Measurements from ENCODE around the gene RAX2. TPM values are rescaled to one million over a fixed set of nuclear protein-coding genes. Genes with fewer than 3 reads are reported as not detected.

RAX2 gene
- total RNA-seq, 1 donor from 2014 or later = not detected

- DNase-seq (ENCODE audit: low spot score, unreplicated experiment) = no peak
- Mint-ChIP-seq H3K27me3 (no peaks in the 10 kb centered on the region), H3K4me3 (ENCODE audit: low read depth) (no peak overlapping the region), H3K4me1 (ENCODE audit: low read depth) (no peaks in the 10 kb centered on the region), H3K36me3 (ENCODE audit: insufficient read depth) (no peaks in the 10 kb centered on the region), H3K9me3 (ENCODE audit: low read depth) (no peaks in the 10 kb centered on the region), H3K27ac (no peak overlapping the region)
- no peak for TF ChIP-seq CTCF (IDR thresholded peaks at IDR 0.05; ENCODE audit: unreplicated experiment)
Observed at GRCh38 chr19:3810708-3811355, 38.8 kb upstream of the RAX2 start.

DNA sequence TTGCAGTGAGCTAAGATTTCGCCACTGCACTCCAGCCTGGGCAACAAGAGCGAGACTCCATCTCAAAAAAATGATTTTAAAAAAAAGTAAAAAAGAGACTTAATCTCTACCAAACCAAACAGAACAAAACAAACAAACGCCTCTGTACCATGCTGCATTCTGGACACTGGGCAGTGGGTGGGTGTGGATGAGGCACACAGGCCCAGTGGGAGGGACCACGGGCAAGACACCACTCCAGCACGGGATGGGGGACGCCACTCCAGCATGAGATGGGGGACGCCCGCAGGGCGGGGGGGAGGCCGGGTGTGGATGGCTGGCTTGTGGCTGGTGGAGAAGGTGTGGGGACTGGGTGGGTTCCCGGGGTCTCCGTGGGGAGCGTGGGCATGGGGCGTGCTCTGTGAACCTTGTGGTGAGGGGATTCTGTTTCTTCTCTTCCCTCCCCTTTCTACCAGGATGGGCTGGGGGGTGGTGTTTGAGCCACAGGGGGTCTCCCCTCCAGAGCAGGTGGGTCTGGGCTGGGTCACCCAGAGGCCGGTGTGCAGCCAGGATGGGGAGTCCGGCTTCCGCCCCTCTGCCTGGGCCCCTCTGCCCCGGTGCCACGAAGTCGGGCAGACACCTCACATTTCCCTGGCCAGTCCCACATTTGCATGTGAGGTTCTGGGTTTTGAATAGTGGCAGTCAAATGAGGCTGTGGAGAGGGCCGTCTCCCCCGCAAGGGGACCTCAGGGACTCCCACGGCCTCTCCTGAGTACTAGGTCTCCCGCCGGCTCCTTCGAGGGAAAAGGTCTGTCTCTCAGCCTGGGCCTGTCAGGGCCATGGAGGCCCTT, 38.1 kb upstream of the RAX2 start:
- Mint-ChIP-seq H3K9me3 (ENCODE audit: low read depth) (no peaks in the 10 kb centered on the region), H3K4me3 (ENCODE audit: low read depth) (no peak overlapping the region), H3K36me3 (ENCODE audit: insufficient read depth) (no peaks in the 10 kb centered on the region), H3K4me1 (ENCODE audit: low read depth) (no peaks in the 10 kb centered on the region), H3K27ac (no peak overlapping the region), H3K27me3 (peaks cover 5% of the 10 kb centered on the region)
- no peak for TF ChIP-seq CTCF (IDR thresholded peaks at IDR 0.05; ENCODE audit: unreplicated experiment)
- no peak for DNase-seq (ENCODE audit: low spot score, unreplicated experiment)

DNA sequence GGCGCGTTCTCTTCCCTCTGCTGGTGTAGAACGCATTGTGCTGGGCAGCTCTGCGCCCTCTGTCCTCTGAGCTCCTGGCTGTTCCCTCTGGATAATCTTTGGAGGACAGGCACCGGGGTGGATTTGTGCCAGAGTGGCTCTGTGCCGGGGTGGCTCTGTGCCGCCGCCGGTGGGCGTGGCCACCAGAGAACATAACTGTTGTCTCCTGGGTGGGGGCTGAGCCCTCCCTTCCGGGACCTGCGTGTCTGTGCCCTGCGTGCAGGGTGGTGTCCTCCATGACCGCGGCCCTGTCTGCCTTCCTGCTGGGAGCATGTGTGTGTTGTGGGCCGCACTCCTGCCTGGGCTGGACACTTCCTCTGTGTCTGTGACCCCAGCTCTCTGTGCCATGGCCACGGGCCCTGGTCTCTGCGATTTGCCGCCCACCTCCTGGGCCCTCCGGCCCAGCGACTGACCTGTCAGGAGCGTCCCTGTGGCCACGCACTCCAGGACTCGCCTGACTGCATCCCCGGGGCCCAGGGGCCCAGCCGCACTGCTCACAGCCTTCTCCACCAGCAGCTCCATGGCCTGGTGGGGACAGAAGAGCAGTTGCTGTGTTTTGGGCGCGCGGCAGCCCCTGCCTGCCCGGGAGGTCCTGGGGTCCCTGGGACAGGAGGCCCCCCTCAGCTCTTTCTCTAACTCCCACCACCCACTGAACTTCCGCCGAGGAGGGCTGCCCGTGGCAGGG, 36.6 kb upstream of the RAX2 start:
- Mint-ChIP-seq H3K9me3 (ENCODE audit: low read depth) (no peaks in the 10 kb centered on the region), H3K36me3 (ENCODE audit: insufficient read depth) (no peaks in the 10 kb centered on the region), H3K4me3 (ENCODE audit: low read depth) (no peak overlapping the region), H3K4me1 (ENCODE audit: low read depth) (no peaks in the 10 kb centered on the region), H3K27me3 (peaks cover 9% of the 10 kb centered on the region), H3K27ac (no peak overlapping the region)
- TF ChIP-seq CTCF (IDR thresholded peaks at IDR 0.05; ENCODE audit: unreplicated experiment) = no peak
- DNase-seq (ENCODE audit: low spot score, unreplicated experiment) = no peak

DNA sequence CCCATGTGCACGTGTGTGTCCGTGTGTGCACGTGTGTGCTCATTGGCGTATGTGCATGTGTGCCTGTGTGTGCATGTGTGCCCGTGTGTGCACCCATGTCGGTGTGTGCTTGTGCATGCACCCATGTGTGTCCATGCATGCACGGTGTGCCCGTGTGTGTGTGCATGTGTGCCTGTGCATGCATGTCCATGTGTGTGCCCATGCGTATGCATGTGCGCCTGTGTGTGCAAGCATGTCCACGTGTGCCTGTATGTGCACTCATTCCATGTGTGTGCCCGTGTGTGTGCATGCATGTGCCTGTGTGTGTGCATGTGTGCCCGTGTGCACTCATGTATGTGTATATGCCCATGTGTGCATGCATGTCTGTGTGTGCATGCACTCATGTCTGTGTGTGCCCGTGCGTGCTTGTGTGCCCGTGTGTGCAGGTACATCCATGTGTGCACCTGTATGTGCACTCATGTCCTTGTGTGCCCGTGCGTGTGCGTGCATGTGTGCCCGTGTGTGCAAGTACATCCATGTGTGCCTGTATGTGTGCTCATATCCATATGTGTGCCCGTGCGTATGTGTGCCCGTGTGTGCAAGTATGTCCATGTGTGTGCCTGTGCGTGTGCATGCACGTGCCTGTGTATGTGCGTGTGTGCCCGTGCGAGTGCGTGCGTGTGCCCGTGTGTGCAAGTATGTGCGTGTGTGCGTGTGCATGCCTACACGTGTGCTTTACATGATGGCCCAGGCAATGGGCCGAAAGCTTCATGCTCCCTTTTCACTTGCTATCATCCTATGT, 35.7 kb upstream of the RAX2 start:
- H3K4me1 Mint-ChIP-seq (ENCODE audit: low read depth) = no peaks in the 10 kb centered on the region
- no peaks in the 10 kb centered on the region for H3K36me3 Mint-ChIP-seq (ENCODE audit: insufficient read depth)
- TF ChIP-seq CTCF (IDR thresholded peaks at IDR 0.05; ENCODE audit: unreplicated experiment) = no peak
- H3K27me3 Mint-ChIP-seq = peaks cover 12% of the 10 kb centered on the region
- H3K4me3 Mint-ChIP-seq (ENCODE audit: low read depth) = no peak overlapping the region
- H3K27ac Mint-ChIP-seq = no peak overlapping the region
- no peaks in the 10 kb centered on the region for H3K9me3 Mint-ChIP-seq (ENCODE audit: low read depth)
- no peak for DNase-seq (ENCODE audit: low spot score, unreplicated experiment)

DNA sequence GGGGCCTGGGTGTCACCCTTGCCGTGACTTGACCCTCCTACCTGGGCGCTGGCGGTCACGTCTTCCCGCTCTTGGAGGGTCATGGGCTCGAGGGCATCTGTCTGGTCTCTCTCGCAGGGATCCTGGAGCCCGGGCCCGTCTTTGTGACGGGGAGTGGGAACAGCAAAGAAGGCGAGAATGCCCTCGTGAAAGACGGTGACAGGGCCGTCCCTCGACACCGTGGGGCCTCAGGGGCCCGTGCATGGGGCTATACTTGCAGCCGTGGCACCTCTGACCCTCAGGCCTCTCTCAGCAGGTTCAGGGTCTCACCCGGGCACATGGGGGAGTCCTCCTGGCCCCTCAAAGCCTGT, 35.1 kb upstream of the RAX2 start:
- DNase-seq (ENCODE audit: low spot score, unreplicated experiment) = no peak
- TF ChIP-seq CTCF (IDR thresholded peaks at IDR 0.05; ENCODE audit: unreplicated experiment) = no peak
- H3K36me3 Mint-ChIP-seq (ENCODE audit: insufficient read depth) = no peaks in the 10 kb centered on the region

More for the DNA sequence above, 35.1 kb upstream of the RAX2 start:
- Mint-ChIP-seq H3K4me3 (ENCODE audit: low read depth) (no peak overlapping the region), H3K27ac (no peak overlapping the region), H3K27me3 (peaks cover 19% of the 10 kb centered on the region), H3K4me1 (ENCODE audit: low read depth) (no peaks in the 10 kb centered on the region), H3K9me3 (ENCODE audit: low read depth) (no peaks in the 10 kb centered on the region)

Data from progenitor cell of endocrine pancreas (in vitro differentiated cells).